Endodermal cell (in vitro differentiated cells): Measurements from ENCODE around the gene ABLIM3. TPM values are rescaled to one million over a fixed set of nuclear protein-coding genes. Genes with fewer than 3 reads are reported as not detected.

Experiments
- DNase-seq: peaks from one replicate; pipeline ENCODE4 v3.0.0-alpha.2; 2017
- H3K27ac ChIP-seq: 2 replicates; pipeline ENCODE4 v1.5.1; 2013; ENCODE audit warnings: mild to moderate bottlenecking, low read depth, low read length, moderate library complexity
- H3K27me3 ChIP-seq: 2 replicates; pipeline ENCODE4 v1.6.1; 2013; ENCODE audit warnings: mild to moderate bottlenecking, low read length, moderate library complexity; ENCODE audit not compliant: insufficient read depth, control insufficient read depth, poor library complexity, severe bottlenecking
- H3K36me3 ChIP-seq: 2 replicates; pipeline ENCODE4 v1.7.0; 2013; ENCODE audit warnings: mild to moderate bottlenecking, low read length, moderate library complexity; ENCODE audit not compliant: control insufficient read depth, insufficient read depth
- H3K4me1 ChIP-seq: one replicate; pipeline ENCODE4 v1.7.0; 2013; ENCODE audit warnings: low read length; ENCODE audit not compliant: control insufficient read depth, insufficient read depth
- H3K4me3 ChIP-seq: 2 replicates; pipeline ENCODE4 v1.5.1; 2013; ENCODE audit warnings: mild to moderate bottlenecking, low read length, moderate library complexity
- H3K9ac ChIP-seq: 2 replicates; pipeline ENCODE4 v1.6.1; 2013; ENCODE audit warnings: mild to moderate bottlenecking, low read length, moderate library complexity; ENCODE audit not compliant: poor library complexity, severe bottlenecking; ENCODE audit errors: extremely low read depth
- H3K9me3 ChIP-seq: 2 replicates; pipeline ENCODE4 v1.6.1; 2013; ENCODE audit warnings: mild to moderate bottlenecking, low read length, moderate library complexity; ENCODE audit not compliant: control insufficient read depth
- H3K27ac Mint-ChIP-seq: 2 replicates; pipeline ENCODE4 v1.8.0; 2020; ENCODE audit warnings: mixed read lengths
- H3K27me3 Mint-ChIP-seq: 2 replicates; pipeline ENCODE4 v1.8.0; 2021; ENCODE audit warnings: mild to moderate bottlenecking, mixed read lengths; ENCODE audit not compliant: insufficient read depth
- H3K36me3 Mint-ChIP-seq: 2 replicates; pipeline ENCODE4 v1.8.0; 2020; ENCODE audit warnings: low read depth, mixed read lengths
- H3K4me1 Mint-ChIP-seq: 2 replicates; pipeline ENCODE4 v1.8.0; 2020; ENCODE audit warnings: mixed read lengths
- H3K4me3 Mint-ChIP-seq: 2 replicates; pipeline ENCODE4 v1.8.0; 2020; ENCODE audit warnings: mild to moderate bottlenecking, moderate library complexity, mixed read lengths
- H3K9me3 Mint-ChIP-seq: 2 replicates; pipeline ENCODE4 v1.8.0; 2020; ENCODE audit warnings: mild to moderate bottlenecking, mixed read lengths
- CTCF ChIP-seq: fragments of 200-600 bp; sonication (generic); conservative IDR thresholded peaks from 2 replicates; pipeline ENCODE4 v1.5.0; 2021; ENCODE audit warnings: antibody characterized with exemption, mild to moderate bottlenecking
- WGBS, 2 experiments: methylation state at CpG; one replicate each; pipeline versions ENCODE4 v1.1.5 to v1.1.7; 2013; ENCODE audit warnings: missing lambda C conversion rate in 2 of 2, mixed read lengths in 1 of 2; ENCODE audit not compliant: insufficient coverage in 1 of 2, insufficient read length in 1 of 2; 5-methylcytosine and 5-hydroxymethylcytosine counted together
- total RNA-seq, 2 donors: library from RNA; stranded (reverse); fragmentation: NEBNext Ultra II Directional in 1 of 2; extraction: Animal tissue kit (Norgen Biotek cat#: 25700) in 1 of 2; gene quantifications; 2 replicates in 1 of 2; 3 replicates in 1 of 2; pipeline ENCODE4 v1.2.1, GENCODE V29; 2021

Gene ABLIM3
- total RNA-seq, 2 donors from 2014 or later, result 0.24 to 0.66 TPM

DNA sequence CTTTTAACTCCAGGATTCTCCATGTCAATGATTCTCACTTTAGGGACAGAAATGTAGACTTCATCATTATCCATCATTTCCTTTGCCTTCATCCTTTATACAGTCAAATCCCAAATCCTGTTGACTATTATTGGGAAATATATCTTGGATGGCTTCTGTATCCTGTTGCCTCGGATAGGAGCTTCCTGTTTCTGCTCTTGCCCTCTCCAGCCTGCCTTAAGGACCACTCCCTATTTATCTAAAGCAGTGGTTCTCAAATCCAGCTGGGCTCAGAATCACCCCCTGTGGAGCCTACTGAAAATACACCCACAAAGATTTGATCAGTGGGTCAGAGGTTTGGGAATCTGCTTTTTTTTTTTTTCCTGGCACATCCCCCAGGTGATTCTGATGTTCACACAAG lies 138.8 kb downstream of the ABLIM3 start:
- peaks cover 3% of the 10 kb centered on the region for H3K4me1 ChIP-seq
- Mint-ChIP-seq H3K27ac (no peak overlapping the region), H3K9me3 (no peaks in the 10 kb centered on the region), H3K27me3 (peaks cover 98% of the 10 kb centered on the region), H3K36me3 (no peaks in the 10 kb centered on the region), H3K4me3 (no peak overlapping the region), H3K4me1 (peaks cover 6% of the 10 kb centered on the region)
- H3K36me3 ChIP-seq, result no peaks in the 10 kb centered on the region
- no peak overlapping the region for H3K27ac ChIP-seq
- no peak for DNase-seq
- H3K27me3 ChIP-seq, result peaks cover 98% of the 10 kb centered on the region
- no peak overlapping the region for H3K9ac ChIP-seq
- no peaks in the 10 kb centered on the region for H3K9me3 ChIP-seq
- H3K4me3 ChIP-seq, result no peak overlapping the region
- WGBS, 2 experiments, result 68% methylated on average over 1 of the region's 1 CpG; no CpG with 5 or more reads in 1 of the 2 experiments
- no peak for TF ChIP-seq CTCF

- H3K27ac ChIP-seq, result no peak overlapping the region
- DNase-seq, result no peak
- 92 to 95% methylated on average over 4 of the region's 4 CpGs for WGBS, 2 experiments
- no peaks in the 10 kb centered on the region for H3K36me3 ChIP-seq
- Mint-ChIP-seq H3K36me3 (no peaks in the 10 kb centered on the region), H3K4me3 (no peak overlapping the region), H3K27me3 (peaks cover 98% of the 10 kb centered on the region), H3K4me1 (peaks cover 6% of the 10 kb centered on the region), H3K27ac (no peak overlapping the region), H3K9me3 (no peaks in the 10 kb centered on the region)
- H3K27me3 ChIP-seq, result peaks cover 100% of the 10 kb centered on the region
- H3K4me3 ChIP-seq, result no peak overlapping the region
- TF ChIP-seq CTCF, result no peak
- no peak overlapping the region for H3K9ac ChIP-seq
- peaks cover 3% of the 10 kb centered on the region for H3K4me1 ChIP-seq
- H3K9me3 ChIP-seq, result no peaks in the 10 kb centered on the region
These were observed 139.5 kb downstream of the ABLIM3 start for GRCh38 chr5:149280802-149281201.

DNA sequence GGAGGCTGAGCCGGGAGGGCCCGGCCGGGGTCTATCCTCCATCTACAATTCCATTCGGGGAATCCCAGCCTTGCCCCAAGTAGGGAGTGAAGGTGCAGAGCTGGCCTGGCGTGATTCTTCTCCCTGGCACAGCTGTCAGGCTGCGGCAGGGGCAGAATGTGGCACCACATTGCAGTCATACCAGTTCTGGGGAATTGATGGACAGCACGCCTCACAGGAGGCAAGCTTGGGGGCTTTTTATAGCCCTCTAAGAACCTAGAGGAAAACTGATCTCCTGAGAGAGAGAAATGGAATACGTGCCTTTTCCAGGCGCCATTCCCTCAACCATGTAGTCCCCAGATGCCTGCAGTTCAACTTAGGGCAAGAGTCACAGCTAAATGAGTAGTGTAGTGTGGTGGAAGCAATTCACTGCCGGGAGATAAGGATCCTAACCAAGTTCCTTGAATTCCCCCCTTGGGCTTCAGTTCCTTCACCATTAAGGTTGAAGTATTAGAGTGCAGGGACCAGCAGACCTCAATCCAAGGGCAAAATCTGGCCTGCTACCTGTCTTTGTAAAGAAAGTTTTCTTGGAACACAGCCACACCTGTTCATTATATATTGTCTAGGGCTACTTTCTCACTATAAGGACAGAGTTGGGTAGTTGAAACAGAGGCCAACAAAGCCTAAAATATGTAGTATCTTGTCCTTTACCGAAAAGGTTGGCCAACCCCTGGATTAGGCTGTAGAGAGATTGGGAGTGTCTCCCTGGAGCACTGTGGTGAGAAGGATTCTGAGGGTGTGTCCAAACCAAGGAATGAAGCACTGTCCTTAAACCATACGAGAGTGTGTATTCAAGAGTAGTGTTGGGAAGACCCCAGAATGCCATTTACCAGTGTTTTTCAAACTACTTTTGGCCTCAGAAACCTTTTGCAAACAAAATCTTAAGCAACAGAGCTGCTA lies 141.0 kb downstream of the ABLIM3 start:
- Histone ChIP-seq H3K4me3 (no peak overlapping the region), H3K36me3 (no peaks in the 10 kb centered on the region), H3K4me1 (peaks cover 3% of the 10 kb centered on the region), H3K9me3 (no peaks in the 10 kb centered on the region), H3K27ac (no peak overlapping the region), H3K27me3 (peaks cover 99% of the 10 kb centered on the region), H3K9ac (no peak overlapping the region)
- peaks cover 6% of the 10 kb centered on the region for H3K4me1 Mint-ChIP-seq
- no peaks in the 10 kb centered on the region for H3K9me3 Mint-ChIP-seq
- no peak overlapping the region for H3K4me3 Mint-ChIP-seq
- H3K27me3 Mint-ChIP-seq, result peaks cover 95% of the 10 kb centered on the region
- DNase-seq, result no peak
- TF ChIP-seq CTCF, result no peak
- 84 to 86% methylated on average over 10 to 12 of the region's 12 CpGs for WGBS, 2 experiments
- H3K36me3 Mint-ChIP-seq, result no peaks in the 10 kb centered on the region
- no peak overlapping the region for H3K27ac Mint-ChIP-seq
